Upper lobe of left lung (tissue), 4 donors: Measurements from ENCODE around the gene GBE1.

ENCODE experiments used
- EP300 ChIP-seq, 4 donors: sonication (generic); formaldehyde crosslinking; IDR thresholded peaks; one replicate each; pipeline ENCODE4 v1.5.1; 2017; ENCODE audit warnings: antibody characterized with exemption in 4 of 4, control low read depth in 2 of 4
- POLR2A ChIP-seq, 4 donors: fragments of 450-650 bp; IDR thresholded peaks; one replicate each; pipeline ENCODE4 v1.5.1; 2016 to 2017; ENCODE audit warnings: antibody characterized with exemption in 4 of 4, mild to moderate bottlenecking in 2 of 4
- POLR2AphosphoS5 ChIP-seq, 2 donors: sonication (generic); formaldehyde crosslinking; IDR thresholded peaks; one replicate each; pipeline ENCODE4 v1.5.1; 2017; ENCODE audit warnings: antibody characterized with exemption in 2 of 2
- TF ChIP-seq, protein P1 (sequence below), 6 experiments: fragments of 450-650 bp in 4 of 6; fragments of 200-600 bp in 2 of 6; sonication (generic) in 2 of 6; IDR thresholded peaks; one replicate each; pipeline ENCODE4 v1.5.1; 2016 to 2019; ENCODE audit warnings: antibody characterized with exemption in 6 of 6

DNA sequence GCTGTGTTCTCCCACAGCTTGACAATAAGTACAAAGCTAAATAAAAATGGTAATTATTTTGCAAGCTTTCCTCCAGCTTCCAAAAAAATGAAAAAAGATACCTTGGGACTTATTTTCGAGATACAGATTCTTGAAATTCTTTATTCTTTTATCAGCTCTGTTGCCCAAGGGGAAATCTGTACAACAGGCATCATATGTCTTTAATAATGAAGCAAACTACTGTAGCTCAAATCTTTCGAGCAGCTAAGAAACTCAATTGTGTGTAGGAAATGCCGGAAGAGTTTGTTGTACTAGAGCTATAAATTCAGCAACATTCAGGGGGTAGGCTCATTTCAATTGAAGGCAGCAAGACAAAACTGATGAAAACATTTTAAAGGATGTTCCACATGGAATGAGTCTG is 297.7 kb downstream of the GBE1 start:
- TF ChIP-seq EP300 (IDR thresholded peaks at IDR 0.05) = no peak
- TF ChIP-seq, protein P1, sequence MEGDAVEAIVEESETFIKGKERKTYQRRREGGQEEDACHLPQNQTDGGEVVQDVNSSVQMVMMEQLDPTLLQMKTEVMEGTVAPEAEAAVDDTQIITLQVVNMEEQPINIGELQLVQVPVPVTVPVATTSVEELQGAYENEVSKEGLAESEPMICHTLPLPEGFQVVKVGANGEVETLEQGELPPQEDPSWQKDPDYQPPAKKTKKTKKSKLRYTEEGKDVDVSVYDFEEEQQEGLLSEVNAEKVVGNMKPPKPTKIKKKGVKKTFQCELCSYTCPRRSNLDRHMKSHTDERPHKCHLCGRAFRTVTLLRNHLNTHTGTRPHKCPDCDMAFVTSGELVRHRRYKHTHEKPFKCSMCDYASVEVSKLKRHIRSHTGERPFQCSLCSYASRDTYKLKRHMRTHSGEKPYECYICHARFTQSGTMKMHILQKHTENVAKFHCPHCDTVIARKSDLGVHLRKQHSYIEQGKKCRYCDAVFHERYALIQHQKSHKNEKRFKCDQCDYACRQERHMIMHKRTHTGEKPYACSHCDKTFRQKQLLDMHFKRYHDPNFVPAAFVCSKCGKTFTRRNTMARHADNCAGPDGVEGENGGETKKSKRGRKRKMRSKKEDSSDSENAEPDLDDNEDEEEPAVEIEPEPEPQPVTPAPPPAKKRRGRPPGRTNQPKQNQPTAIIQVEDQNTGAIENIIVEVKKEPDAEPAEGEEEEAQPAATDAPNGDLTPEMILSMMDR (IDR thresholded peaks at IDR 0.05) = no peak
- no peak for TF ChIP-seq POLR2AphosphoS5 (IDR thresholded peaks at IDR 0.05)
- no peak for TF ChIP-seq POLR2A (IDR thresholded peaks at IDR 0.05)
